Activated gamma-delta T cell treated with Interleukin-2 at 50 U/mL for 16 hours (primary cell): ENCODE data around the gene HEPN1.
A peak's percentile ranks its signal among the peaks of the same experiment; 100 is the strongest.

ENCODE experiments used
- DNase-seq: peaks from one replicate; pipeline ENCODE4 v3.0.0-alpha.2; 2020

The HEPN1 gene

GRCh38 chr11:124902616-124903015, 16.4 kb upstream of the HEPN1 start:
- DNase-seq = no peak

- DNase-seq = no peak
Measured at GRCh38 chr11:124915541-124916369, 3.3 kb upstream of the HEPN1 start.

DNA sequence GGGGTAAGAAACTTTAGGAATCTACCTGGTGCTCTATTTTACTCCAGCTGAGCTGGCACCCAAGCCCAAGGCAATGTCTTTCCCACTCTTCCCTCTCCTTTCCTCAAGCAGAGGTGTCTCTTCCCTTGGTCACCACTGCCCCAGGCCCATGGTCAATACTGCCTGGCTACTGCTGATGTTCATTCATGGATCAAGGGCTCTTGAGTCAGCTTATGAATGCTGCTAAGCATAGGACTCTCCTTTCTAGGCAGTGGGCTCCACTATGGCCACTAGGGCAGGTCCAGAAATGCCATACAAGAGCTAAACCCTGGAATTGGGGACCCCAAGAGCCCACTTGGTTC, 2.7 kb upstream of the HEPN1 start:
- no peak for DNase-seq

GRCh38 chr11:124917115-124917637, 1.9 kb upstream of the HEPN1 start:
- no peak for DNase-seq

- no peak for DNase-seq
Measured at GRCh38 chr11:124919898-124920297, 848 bp downstream of the HEPN1 start.

DNA sequence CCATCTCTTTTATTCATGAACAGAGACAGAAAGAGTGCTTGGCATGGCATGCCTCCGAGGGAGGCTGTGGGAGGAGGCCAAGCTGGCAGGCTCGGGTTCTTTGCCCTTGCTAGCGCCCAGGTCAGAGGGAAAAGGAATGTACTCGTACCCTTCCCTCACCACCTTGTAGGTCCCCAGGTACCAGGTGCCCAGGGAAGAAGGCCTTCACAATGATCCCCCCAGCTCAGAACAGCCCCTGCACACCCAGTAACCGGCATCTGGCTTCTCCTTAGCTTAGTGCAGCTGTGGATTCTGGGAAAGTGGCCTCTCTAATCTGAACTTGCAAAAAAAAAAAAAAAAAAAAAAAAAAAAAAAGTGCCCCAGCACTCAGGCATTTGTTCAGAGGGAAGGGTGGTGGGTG, 1.3 kb downstream of the HEPN1 start:
- no peak for DNase-seq

DNA sequence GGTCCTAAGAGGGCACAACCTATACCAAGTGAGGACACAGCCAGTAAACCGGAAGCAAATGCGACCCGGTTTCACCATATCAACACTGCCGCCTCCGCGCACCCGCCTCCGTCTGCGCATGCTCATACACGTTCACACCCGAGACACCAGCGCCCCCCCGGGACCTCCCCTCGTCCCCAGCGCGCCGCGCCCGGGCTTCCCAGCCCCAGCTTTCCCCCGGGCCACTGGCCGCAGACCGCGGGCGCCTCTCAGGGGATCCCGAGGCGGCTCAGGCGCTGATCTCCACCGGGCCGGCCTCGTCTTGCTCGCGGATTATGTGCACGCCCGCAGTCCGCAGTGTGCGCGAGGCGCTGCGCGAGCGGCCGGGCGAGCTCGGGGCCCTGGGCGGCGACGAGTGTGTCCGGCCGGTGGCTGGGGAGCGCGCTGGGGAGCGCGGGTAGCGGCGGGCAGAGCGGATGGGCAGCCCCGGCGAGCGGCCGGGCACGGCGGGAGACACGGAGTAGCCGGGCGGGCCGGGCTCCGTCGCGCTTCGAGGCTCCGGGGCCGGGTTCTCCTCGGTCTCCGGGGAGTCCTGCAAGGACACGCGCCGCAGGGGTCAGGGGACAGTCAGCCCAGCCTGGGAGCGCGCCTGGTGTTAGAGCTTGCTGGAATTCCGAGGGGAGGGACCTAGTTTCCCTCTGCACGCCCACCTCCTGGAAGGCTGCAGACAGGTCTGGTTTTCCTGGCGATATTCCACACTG, 2.0 kb downstream of the HEPN1 start:
- DNase-seq = peak; percentile 78

GRCh38 chr11:124922831-124923230, 3.8 kb downstream of the HEPN1 start:
- DNase-seq = no peak

- no peak for DNase-seq
Measured at GRCh38 chr11:124923296-124923695, 4.2 kb downstream of the HEPN1 start.

- DNase-seq = no peak
Measured at GRCh38 chr11:124928942-124929665, 10.1 kb downstream of the HEPN1 start.

GRCh38 chr11:124930799-124931198, 11.7 kb downstream of the HEPN1 start:
- DNase-seq = no peak

DNA sequence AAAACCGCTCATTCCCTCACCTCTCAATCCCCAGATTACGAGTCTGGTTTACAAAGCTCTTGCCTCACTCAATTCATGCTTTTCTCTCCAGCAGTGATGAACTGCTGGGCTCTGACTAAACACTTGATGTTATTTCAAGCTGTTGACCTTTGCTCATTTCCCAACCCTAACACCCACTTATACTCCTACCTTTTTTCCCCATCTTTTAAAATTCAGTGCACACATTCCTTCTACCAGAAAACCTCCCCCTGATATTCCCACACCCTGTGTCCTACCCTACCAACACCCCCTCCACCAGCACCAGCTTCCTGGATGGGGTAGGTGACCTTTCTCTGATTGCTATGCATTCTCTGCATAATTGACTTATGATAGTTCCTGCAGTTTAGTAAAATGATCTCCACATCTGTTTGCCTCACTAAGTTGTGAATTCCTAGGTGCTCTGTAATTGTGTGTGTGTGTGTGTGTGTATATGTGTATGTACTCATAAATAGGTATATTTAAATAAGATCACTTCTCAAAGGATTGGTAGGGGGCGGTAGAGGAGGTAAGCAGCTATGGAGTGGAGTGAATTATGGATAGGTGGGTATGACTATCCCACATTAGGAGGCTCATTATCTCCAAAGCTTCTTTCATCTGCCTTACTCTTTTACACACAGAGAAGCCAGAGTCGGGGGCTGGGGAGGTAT, 16.0 kb downstream of the HEPN1 start:
- DNase-seq = no peak

DNA sequence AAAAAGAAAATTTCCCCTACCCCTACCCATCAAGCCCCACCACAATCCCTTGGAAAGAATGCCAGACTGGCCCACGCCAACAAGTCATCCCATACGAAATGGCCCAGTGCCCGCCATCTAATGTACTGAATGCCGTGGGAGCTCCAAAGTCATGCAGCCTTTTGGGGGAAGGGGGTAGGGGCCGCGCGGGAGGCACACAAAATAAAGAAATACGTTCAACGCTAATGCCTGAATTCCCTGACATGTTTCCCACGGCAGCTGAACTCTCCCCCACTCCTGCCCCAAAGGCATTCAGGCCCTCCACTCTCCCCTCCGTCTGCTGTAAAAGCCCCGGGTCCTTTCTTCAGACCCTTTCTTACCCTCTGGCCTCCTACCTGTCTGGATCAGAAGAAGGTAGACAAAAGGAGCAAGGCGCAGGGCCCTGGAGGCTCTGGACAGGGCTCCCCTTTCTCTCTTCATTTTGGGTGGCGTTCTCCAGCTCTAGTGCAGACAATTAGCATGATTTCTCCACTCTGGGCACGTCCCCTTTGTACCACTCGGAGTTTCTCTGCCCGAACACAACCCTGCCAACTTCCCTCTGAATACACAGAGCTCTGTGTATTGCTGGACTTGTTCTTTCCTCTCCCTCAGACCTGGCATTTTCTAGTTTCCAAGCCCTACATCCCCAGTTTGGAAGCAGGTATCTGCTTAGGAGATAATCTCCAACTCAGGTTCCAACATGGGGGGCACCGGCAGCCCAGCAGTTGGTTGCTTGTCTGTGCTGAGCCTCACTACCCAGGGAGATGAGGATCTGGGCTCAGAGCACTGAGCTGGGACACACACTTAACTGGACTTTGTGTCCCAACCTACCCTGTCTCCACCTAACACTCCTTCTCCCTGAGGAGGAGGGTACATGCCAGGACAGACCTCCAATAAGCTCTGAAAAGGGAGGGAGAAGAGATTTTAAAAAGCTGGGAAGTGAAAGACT, 16.8 kb downstream of the HEPN1 start, which contains the start of gene HEPACAM:
Gene HEPACAM, minus strand, starts transcription at position 500 of the 967 bp plus-strand sequence. Its CDS starts 41 bp downstream, at position 459.
- DNase-seq = no peak

- no peak for DNase-seq
Measured at GRCh38 chr11:124937336-124937935, 18.4 kb downstream of the HEPN1 start.

DNA sequence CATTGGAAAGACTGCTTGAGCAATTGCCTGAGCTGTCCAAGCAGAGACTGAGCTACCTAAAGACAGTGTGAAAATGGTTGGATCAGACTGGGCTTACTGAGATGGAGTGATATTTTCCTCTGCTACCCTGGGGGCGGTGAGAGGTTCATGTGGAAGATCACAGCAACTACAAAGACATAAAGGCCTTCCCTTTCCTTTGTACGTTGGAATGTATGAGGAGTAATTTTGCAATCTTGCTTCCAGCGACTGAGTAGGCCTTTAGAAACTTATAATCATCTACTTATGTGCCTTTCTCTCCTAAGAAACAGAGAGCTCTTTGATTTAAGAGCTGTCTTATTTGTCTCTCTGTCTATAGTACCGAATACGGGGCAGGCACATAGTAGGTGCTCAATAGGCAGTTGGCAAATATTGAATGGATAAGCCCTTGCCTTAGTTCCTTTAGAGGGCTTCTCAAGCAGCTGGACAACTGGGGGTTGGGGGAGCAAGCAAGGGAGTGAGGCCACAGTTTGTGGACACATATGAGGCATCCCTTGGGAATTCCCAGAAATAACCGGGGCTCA, 19.2 kb downstream of the HEPN1 start:
- DNase-seq = no peak

DNA sequence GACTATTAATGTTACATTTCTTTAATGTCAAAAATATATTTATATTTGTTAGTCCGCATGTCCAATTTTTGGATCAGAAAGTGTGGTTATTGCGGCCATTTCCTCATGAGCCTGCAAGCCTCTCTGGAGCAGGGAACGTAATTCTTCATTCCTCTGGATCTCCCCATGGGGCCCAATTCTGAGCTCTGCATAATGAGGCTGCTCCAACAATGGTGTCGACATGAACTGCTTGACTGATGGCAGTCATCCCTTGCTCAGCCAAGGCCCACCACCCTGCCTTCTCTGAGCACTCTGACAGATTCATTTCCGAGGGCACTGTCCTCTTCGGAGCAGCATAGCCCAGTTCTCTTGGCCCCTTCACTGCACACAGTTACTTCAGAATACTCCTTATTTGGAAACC, 19.9 kb downstream of the HEPN1 start:
- no peak for DNase-seq

DNA sequence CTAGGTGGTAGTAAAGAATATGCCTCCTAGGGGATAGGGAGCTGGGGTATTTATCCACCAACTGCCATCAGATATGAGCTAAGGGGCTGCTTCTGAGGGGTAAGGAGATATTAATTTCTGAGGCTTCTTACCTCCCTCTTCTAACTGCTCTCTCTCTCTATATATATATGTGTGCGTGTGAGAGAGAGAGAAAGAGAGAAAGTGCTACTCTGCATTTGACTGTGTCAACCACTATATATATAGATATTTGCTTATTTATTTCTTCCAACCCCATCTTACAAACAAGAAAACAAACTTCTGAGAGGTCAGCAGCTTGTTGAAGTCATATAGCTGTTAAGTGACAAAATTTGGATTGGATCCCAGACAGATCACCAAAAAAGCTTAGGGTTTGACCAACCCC, 22.7 kb downstream of the HEPN1 start:
- no peak for DNase-seq

DNA sequence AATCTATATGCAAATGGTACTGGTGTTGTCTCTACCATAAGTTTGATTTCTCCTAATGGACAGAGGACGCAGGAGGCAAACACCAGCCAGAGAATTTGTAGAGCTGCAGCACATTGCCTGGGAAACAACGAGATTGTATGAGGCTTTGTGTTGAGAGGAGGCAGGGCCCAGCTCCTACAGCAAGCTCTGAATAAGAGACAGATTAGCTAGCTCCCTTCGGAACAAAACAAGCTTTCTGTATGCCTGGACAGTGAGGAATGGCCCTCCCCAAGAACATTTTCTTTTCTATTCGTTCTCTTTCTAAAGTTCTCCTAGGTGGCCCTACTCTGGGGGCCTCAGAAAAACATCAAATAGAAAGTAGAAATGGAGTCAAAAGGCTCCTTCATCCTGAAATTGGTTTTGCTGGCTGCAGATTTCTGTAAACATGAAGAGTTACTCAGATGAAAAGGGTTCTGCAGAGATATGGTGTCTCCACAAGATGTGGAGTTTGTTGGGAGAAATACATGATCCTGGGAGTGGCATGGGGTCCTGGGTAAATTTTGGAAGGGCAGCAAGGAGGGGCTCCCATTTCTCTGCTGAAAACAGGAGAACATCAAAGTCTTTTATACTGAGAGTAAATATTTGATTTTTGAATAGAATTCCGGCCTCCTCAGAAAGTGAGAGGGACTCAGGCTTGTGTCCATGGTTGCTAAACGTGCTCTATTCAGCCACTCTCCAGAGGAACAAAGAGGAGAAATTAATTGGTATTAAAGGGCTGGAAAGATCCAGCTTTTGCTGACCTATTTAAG, 23.6 kb downstream of the HEPN1 start:
- DNase-seq = no peak

DNA sequence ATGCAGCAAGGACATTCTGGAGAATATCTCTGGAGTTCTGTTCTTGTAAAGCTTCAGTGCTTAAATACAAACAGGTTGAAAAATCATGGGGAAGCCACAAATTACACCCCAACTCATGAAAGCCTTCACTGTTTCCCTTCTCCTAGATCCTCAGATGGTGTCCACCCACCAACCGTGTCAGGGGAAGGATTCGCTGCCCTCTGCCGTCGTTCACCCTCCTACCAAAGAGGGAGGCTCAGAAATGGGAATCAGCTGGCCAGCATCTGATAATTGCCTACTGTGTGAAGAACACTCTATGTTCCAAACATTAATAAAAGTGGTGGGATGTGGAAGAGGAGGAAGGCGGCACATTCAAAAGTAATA, 24.2 kb downstream of the HEPN1 start:
- no peak for DNase-seq

DNA sequence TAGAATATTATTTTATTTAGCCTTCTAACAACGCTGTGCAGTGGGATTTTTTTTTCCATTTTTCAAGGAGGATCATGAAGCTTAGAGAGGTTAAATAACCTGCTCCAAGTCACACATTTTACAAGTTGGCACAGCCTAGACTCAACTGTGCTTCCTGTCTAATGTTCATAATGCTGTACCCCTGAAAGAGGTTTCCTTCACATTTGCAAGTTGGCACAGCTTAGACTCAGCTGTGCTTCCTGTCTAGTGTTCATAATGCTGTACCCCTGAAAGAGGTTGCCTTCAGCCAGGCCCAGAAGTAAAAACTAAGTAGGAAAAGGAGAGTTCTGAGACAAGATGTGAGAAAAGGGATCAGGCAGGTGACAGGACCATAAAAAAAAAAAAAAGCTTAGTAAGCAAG, 24.7 kb downstream of the HEPN1 start:
- DNase-seq = no peak
